Fibroblast of lung (primary cell): ENCODE measurements around the gene MCHR2. TPM values are rescaled to one million over a fixed set of nuclear protein-coding genes. Genes with fewer than 3 reads are reported as not detected.
"Not testable (repeated sequence)": the region's sequence is repeated elsewhere in the genome, so short reads cannot be mapped to it uniquely, and the experiment has no call there.

Source experiments
- DNase-seq, 2 donors: peaks; one replicate each; pipeline versions ENCODE4 v3.0.0 to v3.0.0-alpha.2; 2010; ENCODE audit warnings: low read depth in 2 of 2
- H2AFZ ChIP-seq: 2 replicates; pipeline ENCODE4 v1.5.1; 2012; ENCODE audit warnings: low read length, control low read depth, inconsistent platforms
- H3K27ac ChIP-seq: 2 replicates; pipeline ENCODE4 v1.5.1; 2011; ENCODE audit warnings: low read length, control low read depth; ENCODE audit not compliant: insufficient read depth
- H3K27me3 ChIP-seq: 2 replicates; pipeline ENCODE4 v1.5.1; 2011; ENCODE audit warnings: mild to moderate bottlenecking, low read length; ENCODE audit not compliant: control insufficient read depth, insufficient read depth
- H3K36me3 ChIP-seq: 2 replicates; pipeline ENCODE4 v1.5.1; 2011; ENCODE audit warnings: low read length; ENCODE audit not compliant: control insufficient read depth, insufficient read depth
- H3K4me1 ChIP-seq: 2 replicates; pipeline ENCODE4 v1.5.1; 2011; ENCODE audit warnings: low read length; ENCODE audit not compliant: control insufficient read depth, insufficient read depth; ENCODE audit errors: extremely low read depth
- H3K4me2 ChIP-seq: 2 replicates; pipeline ENCODE4 v1.5.1; 2011; ENCODE audit warnings: low read length, control low read depth; ENCODE audit not compliant: insufficient read depth; ENCODE audit errors: extremely low read depth
- H3K4me3 ChIP-seq, 4 experiments: fragments of 200-600 bp in 1 of 4; sonication (generic) in 1 of 4; replicated peaks in 1 of 4; 2 replicates each; pipeline ENCODE4 v1.5.1; 2011 to 2016; ENCODE audit warnings: low read length in 4 of 4, low read depth in 3 of 4, mild to moderate bottlenecking in 3 of 4, control low read depth in 2 of 4, inconsistent platforms in 1 of 4, mixed read lengths in 1 of 4; ENCODE audit not compliant: insufficient read depth in 1 of 4; ENCODE audit errors: control extremely low read depth in 1 of 4
- H3K79me2 ChIP-seq: 2 replicates; pipeline ENCODE4 v1.5.1; 2012; ENCODE audit warnings: mild to moderate bottlenecking, low read length, inconsistent platforms; ENCODE audit not compliant: control insufficient read depth, insufficient read depth
- H3K9ac ChIP-seq: 2 replicates; pipeline ENCODE4 v1.5.1; 2011; ENCODE audit warnings: mild to moderate bottlenecking, low read length, control low read depth; ENCODE audit not compliant: insufficient read depth
- H3K9me3 ChIP-seq: 2 replicates; pipeline ENCODE4 v1.5.1; 2012; ENCODE audit warnings: low read depth, low read length; ENCODE audit not compliant: control insufficient read depth, insufficient read depth
- H4K20me1 ChIP-seq: 2 replicates; pipeline ENCODE4 v1.5.1; 2011; ENCODE audit warnings: low read length; ENCODE audit not compliant: control insufficient read depth, insufficient read depth; ENCODE audit errors: extremely low read depth
- EZH2 ChIP-seq: IDR thresholded peaks from 2 replicates; pipeline ENCODE4 v1.5.1; 2012; ENCODE audit warnings: low read length, control low read depth, mild to moderate bottlenecking; ENCODE audit errors: missing control alignments
- polyA minus RNA-seq: library from RNA; depleted of rRNA, polyadenylated mRNA; stranded (reverse); fragments of >200 nt; gene quantifications from 2 replicates; pipeline ENCODE4 v1.2.3, GENCODE V29; 2011; ENCODE audit warnings: low replicate concordance
- polyA plus RNA-seq, 2 donors: library from polyadenylated mRNA; depleted of rRNA in 1 of 2; stranded (reverse) in 1 of 2; unstranded in 1 of 2; fragments of >200 nt; gene quantifications; 2 replicates each; pipeline ENCODE4 v1.2.1, GENCODE V29; 2011 to 2012; ENCODE audit warnings: missing spikeins in 1 of 2
- total RNA-seq: library from RNA; depleted of rRNA; stranded (reverse); fragments of >200 nt; gene quantifications from 2 replicates; pipeline ENCODE4 v1.2.1, GENCODE V29; 2014
- TF ChIP-seq, protein P1 (sequence below), 2 donors: IDR thresholded peaks in 1 of 2; conservative IDR thresholded peaks in 1 of 2; 1 replicate in 1 of 2; 2 replicates in 1 of 2; pipeline ENCODE4 v1.5.1; 2011 to 2012; ENCODE audit warnings: low read length in 2 of 2, control low read depth in 1 of 2, inconsistent platforms in 1 of 2, low read depth in 1 of 2, mild to moderate bottlenecking in 1 of 2

Gene MCHR2, protein sequence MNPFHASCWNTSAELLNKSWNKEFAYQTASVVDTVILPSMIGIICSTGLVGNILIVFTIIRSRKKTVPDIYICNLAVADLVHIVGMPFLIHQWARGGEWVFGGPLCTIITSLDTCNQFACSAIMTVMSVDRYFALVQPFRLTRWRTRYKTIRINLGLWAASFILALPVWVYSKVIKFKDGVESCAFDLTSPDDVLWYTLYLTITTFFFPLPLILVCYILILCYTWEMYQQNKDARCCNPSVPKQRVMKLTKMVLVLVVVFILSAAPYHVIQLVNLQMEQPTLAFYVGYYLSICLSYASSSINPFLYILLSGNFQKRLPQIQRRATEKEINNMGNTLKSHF
- not detected in 2 replicates for total RNA-seq
- 0.03 TPM in 1 of 2 replicates, not detected in the other for polyA plus RNA-seq
- not detected in 2 replicates for polyA plus RNA-seq (2012)
- polyA minus RNA-seq: not detected in 2 replicates

DNA sequence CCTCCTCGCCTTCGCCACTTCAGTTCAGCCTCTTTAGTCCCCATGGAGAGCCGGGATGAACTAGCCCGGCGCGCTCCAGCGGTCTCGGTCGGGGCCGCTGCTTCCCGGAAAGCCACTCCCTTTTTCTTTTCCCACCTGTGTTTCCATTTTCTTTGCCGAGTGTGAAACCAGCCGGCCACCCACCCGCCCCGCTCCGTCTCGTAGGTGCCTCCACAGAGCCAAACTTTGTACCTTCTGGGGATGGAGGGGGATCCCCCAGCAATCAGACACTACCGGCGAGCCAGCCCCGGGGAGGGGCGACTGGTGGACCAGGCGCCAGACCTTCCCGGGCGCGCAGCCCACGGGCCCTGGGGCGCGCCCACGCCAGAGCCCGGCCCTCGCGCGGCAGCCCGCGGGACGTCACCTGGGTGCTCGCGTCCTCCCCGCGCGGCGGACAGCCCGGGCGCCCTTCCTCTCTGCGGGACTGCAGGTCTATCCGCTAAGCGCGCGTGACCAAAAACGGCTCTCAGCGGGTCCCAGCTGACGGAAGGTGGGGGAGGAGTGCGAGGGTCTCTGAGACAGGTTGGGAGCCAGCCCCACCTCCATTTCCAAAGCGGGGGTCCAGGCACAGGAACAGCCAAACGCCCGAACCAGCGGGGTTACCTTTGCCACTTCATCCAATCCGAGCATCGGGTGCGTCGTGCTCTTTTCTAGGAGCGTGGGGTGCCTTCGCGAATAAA, at the start of gene MCHR2:
Gene MCHR2 (minus strand): TSS at position 691 of the 719 bp plus-strand sequence. CDS start 38,076 bp downstream, outside the sequence.
- no peaks in the 10 kb centered on the region for H3K4me1 ChIP-seq
- no peak within 1 kb of the TSS for H2AFZ ChIP-seq
- H3K4me2 ChIP-seq: peak within 1 kb of the TSS; percentile 15
- no peaks in the 10 kb centered on the region for H3K9me3 ChIP-seq
- peak within 1 kb of the TSS in 1 of 4 experiments; percentile 37 for H3K4me3 ChIP-seq
- H3K79me2 ChIP-seq: no peaks in the 10 kb centered on the region
- peaks cover 32% of the 10 kb centered on the region for H3K27me3 ChIP-seq
- H3K27ac ChIP-seq: no peak within 1 kb of the TSS
- no peak within 1 kb of the TSS for H3K9ac ChIP-seq
- H4K20me1 ChIP-seq: no peaks in the 10 kb centered on the region
- no peaks in the 10 kb centered on the region for H3K36me3 ChIP-seq
- TF ChIP-seq, protein P1, sequence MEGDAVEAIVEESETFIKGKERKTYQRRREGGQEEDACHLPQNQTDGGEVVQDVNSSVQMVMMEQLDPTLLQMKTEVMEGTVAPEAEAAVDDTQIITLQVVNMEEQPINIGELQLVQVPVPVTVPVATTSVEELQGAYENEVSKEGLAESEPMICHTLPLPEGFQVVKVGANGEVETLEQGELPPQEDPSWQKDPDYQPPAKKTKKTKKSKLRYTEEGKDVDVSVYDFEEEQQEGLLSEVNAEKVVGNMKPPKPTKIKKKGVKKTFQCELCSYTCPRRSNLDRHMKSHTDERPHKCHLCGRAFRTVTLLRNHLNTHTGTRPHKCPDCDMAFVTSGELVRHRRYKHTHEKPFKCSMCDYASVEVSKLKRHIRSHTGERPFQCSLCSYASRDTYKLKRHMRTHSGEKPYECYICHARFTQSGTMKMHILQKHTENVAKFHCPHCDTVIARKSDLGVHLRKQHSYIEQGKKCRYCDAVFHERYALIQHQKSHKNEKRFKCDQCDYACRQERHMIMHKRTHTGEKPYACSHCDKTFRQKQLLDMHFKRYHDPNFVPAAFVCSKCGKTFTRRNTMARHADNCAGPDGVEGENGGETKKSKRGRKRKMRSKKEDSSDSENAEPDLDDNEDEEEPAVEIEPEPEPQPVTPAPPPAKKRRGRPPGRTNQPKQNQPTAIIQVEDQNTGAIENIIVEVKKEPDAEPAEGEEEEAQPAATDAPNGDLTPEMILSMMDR (conservative IDR thresholded peaks at IDR 0.05 in 1 of 2, IDR thresholded peaks at IDR 0.05 in 1 of 2; ENCODE audit: low read depth in 1 of 2, low read length in 2 of 2): no peak
- peak; percentile 47 for TF ChIP-seq EZH2
- DNase-seq: no peak

DNA sequence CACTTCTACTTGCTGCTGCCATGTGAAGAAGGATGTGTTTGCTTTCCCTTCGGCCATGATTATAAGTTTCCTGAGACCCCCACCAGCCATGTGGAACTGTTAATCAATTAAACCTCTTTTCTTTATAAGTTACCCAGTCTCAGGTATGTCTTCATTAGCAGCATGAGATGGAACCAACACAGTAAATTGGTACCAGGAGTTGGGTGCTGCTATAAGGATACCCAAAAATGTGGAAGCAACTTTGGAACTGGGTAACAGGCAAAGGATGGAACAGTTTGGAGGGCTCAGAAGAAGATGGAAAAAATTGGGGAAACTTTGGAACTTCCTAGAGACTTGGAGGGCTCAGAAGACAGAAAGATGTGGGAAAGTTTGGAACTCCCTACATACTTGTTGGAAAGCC, 44.5 kb upstream of the MCHR2 start:
- H3K9me3 ChIP-seq, H3K27me3 ChIP-seq, H2AFZ ChIP-seq, H3K4me1 ChIP-seq, H3K27ac ChIP-seq, H3K9ac ChIP-seq, H3K4me3 ChIP-seq, DNase-seq, H3K79me2 ChIP-seq, H3K36me3 ChIP-seq, H3K4me2 ChIP-seq, H4K20me1 ChIP-seq: not testable (repeated sequence)

DNA sequence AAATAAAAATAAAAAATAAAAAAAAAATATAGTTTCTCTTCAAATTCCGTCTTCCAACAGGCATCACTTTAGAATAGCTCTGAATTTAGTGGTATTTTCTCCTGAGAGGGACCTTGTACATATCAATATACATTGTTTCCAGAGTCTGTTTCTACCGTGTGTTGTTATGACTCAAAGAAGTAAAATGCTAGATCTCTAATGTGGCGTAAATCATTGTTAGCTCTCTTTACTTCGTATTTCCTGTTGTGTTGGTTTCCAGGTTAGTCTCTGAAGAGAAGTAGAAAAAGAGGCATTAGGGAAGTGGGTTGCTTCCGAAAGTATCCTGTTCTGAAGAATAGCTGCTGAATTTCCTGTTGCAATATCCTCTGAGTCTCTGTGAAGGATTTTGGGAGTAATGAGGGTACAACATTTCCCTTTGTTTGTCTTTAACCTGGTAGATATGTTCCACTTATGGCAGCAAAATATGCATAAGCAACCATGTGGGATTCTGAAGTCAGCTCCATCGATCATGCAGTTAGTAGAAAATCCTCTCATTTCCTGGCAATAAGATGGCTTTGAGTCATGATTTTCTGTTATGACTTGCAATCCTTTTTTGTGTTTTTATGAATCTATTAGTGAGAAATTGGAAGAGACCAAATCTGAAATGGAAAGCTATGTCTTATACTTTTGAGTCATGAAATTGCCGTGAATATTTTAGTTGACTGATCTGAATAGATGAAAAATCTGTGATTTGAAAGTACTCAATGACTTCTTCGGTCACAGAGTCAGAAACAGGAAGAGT, 42.0 kb upstream of the MCHR2 start:
- H3K36me3 ChIP-seq: no peaks in the 10 kb centered on the region
- no peaks in the 10 kb centered on the region for H3K27me3 ChIP-seq
- H3K4me3 ChIP-seq: no peak overlapping the region
- no peak overlapping the region for H2AFZ ChIP-seq
- no peak overlapping the region for H3K9ac ChIP-seq
- no peak overlapping the region for H3K27ac ChIP-seq
- no peaks in the 10 kb centered on the region for H3K79me2 ChIP-seq
- no peak overlapping the region for H3K4me2 ChIP-seq
- no peak for DNase-seq
- H3K9me3 ChIP-seq: no peaks in the 10 kb centered on the region
- no peak for TF ChIP-seq EZH2
- TF ChIP-seq, protein P1 (conservative IDR thresholded peaks at IDR 0.05 in 1 of 2, IDR thresholded peaks at IDR 0.05 in 1 of 2; ENCODE audit: low read depth in 1 of 2, low read length in 2 of 2): no peak
- H3K4me1 ChIP-seq: no peaks in the 10 kb centered on the region
- H4K20me1 ChIP-seq: no peaks in the 10 kb centered on the region
